ENCODE data around the gene EDC4.
"Not testable (repeated sequence)": the region's sequence is repeated elsewhere in the genome, so short reads cannot be mapped to it uniquely, and the experiment has no call there.

The EDC4 gene

GRCh38 chr16:67864044-67864443 lies 8.8 kb upstream of the EDC4 start:
- H3K9me3 ChIP-seq (ENCODE audit: control insufficient read depth, insufficient read depth, low read depth, low read length); CTCF ChIA-PET; POLR2A ChIA-PET; H3K4me3 ChIP-seq (ENCODE audit: low read depth, low read length); H3K4me1 ChIP-seq (ENCODE audit: control insufficient read depth, insufficient read depth, low read length): not testable (repeated sequence)
- Histone ChIP-seq H3K36me3 (ENCODE audit: control insufficient read depth in 2 of 2, insufficient read depth in 1 of 2, low read length in 2 of 2) (peaks cover 27 to 89% of the 10 kb centered on the region in 2 experiments; a peak in 2 of 3 replicates), H3K27ac (ENCODE audit: extremely low read depth, low read depth, low read length) (0 out of 2 replicates have a peak overlapping the region, but pooled peaks have one; percentile 28)

DNA sequence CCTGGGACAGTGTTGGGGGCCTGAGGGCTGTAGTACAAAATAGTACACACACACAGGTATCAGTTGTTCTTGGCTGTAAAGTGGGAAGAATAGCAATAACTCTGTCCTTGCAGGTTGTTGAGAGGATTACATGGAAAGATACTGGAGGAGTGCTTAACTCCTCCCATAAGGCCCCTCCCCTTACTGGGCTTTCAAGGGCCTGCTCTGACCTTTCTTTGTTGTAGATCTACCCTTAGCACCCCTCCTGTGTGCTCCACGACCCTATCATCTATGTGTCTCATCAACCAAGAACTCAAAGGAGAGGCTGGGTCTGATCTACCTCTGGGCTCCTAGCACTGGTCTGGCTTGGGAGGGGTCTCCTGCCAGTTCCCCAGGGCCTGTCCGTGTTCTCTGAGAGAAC lies 8.3 kb upstream of the EDC4 start:
- POLR2A ChIA-PET: no interaction called here
- no peak for TF ChIP-seq ZFP37 (tag by site-specific recombination; IDR thresholded peaks at IDR 0.05)
- TF ChIP-seq ZNF768 (tag by site-specific recombination; IDR thresholded peaks at IDR 0.05): no peak
- TF ChIP-seq ZNF624 (tag by site-specific recombination; IDR thresholded peaks at IDR 0.05): no peak
- TF ChIP-seq ZNF416 (tag by site-specific recombination; IDR thresholded peaks at IDR 0.05): no peak
- TF ChIP-seq YY1 (tag by site-specific recombination; IDR thresholded peaks at IDR 0.05): no peak
- no peak for TF ChIP-seq SP7 (tag by site-specific recombination; IDR thresholded peaks at IDR 0.05)
- no peak for TF ChIP-seq ZNF792 (tag by site-specific recombination; IDR thresholded peaks at IDR 0.05)
- no peak for TF ChIP-seq ZNF221 (tag by site-specific recombination; IDR thresholded peaks at IDR 0.05; ENCODE audit: borderline replicate concordance)
- no peak for TF ChIP-seq KLF1 (tag by site-specific recombination; IDR thresholded peaks at IDR 0.05)
- no peak for TF ChIP-seq ZNF121 (tag by site-specific recombination; IDR thresholded peaks at IDR 0.05)
- no peak for TF ChIP-seq ZNF266 (tag by site-specific recombination; IDR thresholded peaks at IDR 0.05; ENCODE audit: low read depth)
- no peak for TF ChIP-seq ZNF707 (tag by site-specific recombination; IDR thresholded peaks at IDR 0.05)
- TF ChIP-seq KLF7 (tag by site-specific recombination; IDR thresholded peaks at IDR 0.05; ENCODE audit: borderline replicate concordance): no peak
- no peak for TF ChIP-seq ZNF138 (tag by site-specific recombination; IDR thresholded peaks at IDR 0.05; ENCODE audit: borderline replicate concordance)
- TF ChIP-seq ZFHX2 (tag by site-specific recombination; conservative IDR thresholded peaks at IDR 0.05): no peak
- no peak for TF ChIP-seq ZBTB7A (tag by site-specific recombination; IDR thresholded peaks at IDR 0.05; ENCODE audit: low read depth)
- TF ChIP-seq HOXD13 (CRISPR knock-in tag; IDR thresholded peaks at IDR 0.05; ENCODE audit: borderline replicate concordance): no peak
- no peak for TF ChIP-seq ZNF791 (tag by site-specific recombination; IDR thresholded peaks at IDR 0.05)
- no peak for TF ChIP-seq ZNF341 (tag by site-specific recombination; IDR thresholded peaks at IDR 0.05; ENCODE audit: low read depth)
- no peak for TF ChIP-seq ZNF202 (tag by site-specific recombination; IDR thresholded peaks at IDR 0.05; ENCODE audit: borderline replicate concordance)

GRCh38 chr16:67865318-67865717 lies 7.5 kb upstream of the EDC4 start:
- Histone ChIP-seq H3K9me3 (ENCODE audit: control insufficient read depth, insufficient read depth, low read depth, low read length) (no peaks in the 10 kb centered on the region), H3K4me1 (ENCODE audit: control insufficient read depth, insufficient read depth, low read length) (peaks cover 3% of the 10 kb centered on the region; the same call in 1 of the 2 replicates), H3K36me3 (ENCODE audit: control insufficient read depth in 2 of 2, insufficient read depth in 1 of 2, low read length in 2 of 2) (peaks cover 28 to 98% of the 10 kb centered on the region in 2 experiments), H3K4me3 (ENCODE audit: low read depth, low read length) (no peak overlapping the region), H3K27ac (ENCODE audit: extremely low read depth, low read depth, low read length) (no peak overlapping the region)
- ChIA-PET CTCF (interaction anchor here (0.6 to 1.7 kb wide), 10 partner anchors 15 to 203 kb away, joined by 3 to 7 read pairs (median 4); partner anchors contain the start of gene NUTF2), POLR2A (interaction anchor here (0.6 to 1.0 kb wide), 7 partner anchors 14 to 59 kb away, joined by 3 to 9 read pairs (median 3); partner anchors contain the start of genes RANBP10 and TSNAXIP1)
- TF ChIP-seq OSR2 (tag by site-specific recombination; IDR thresholded peaks at IDR 0.05) (no peak), FEZF1 (tag by site-specific recombination; IDR thresholded peaks at IDR 0.05) (0 out of 2 replicates have a peak, but pooled peaks have one; percentile 10), ZNF548 (tag by site-specific recombination; IDR thresholded peaks at IDR 0.05) (no peak), ZNF169 (tag by site-specific recombination; IDR thresholded peaks at IDR 0.05) (no peak), ZSCAN30 (tag by site-specific recombination; IDR thresholded peaks at IDR 0.05) (0 out of 2 replicates have a peak, but pooled peaks have one; percentile 42), CTCF (tag by site-specific recombination; IDR thresholded peaks at IDR 0.05) (peak; percentile 50), ZFP41 (tag by site-specific recombination; IDR thresholded peaks at IDR 0.05; ENCODE audit: borderline replicate concordance) (no peak), SCRT2 (tag by site-specific recombination; IDR thresholded peaks at IDR 0.05) (peak; percentile 79), GLIS1 (tag by site-specific recombination; IDR thresholded peaks at IDR 0.05) (no peak)
- TF ChIP-seq, protein P1, sequence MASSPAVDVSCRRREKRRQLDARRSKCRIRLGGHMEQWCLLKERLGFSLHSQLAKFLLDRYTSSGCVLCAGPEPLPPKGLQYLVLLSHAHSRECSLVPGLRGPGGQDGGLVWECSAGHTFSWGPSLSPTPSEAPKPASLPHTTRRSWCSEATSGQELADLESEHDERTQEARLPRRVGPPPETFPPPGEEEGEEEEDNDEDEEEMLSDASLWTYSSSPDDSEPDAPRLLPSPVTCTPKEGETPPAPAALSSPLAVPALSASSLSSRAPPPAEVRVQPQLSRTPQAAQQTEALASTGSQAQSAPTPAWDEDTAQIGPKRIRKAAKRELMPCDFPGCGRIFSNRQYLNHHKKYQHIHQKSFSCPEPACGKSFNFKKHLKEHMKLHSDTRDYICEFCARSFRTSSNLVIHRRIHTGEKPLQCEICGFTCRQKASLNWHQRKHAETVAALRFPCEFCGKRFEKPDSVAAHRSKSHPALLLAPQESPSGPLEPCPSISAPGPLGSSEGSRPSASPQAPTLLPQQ (tag by site-specific recombination; IDR thresholded peaks at IDR 0.05): no peak

More for the DNA sequence above, 8.3 kb upstream of the EDC4 start:
- Histone ChIP-seq H3K4me1 (ENCODE audit: control insufficient read depth, insufficient read depth, low read length) (peaks cover 3% of the 10 kb centered on the region; the same call in 1 of the 2 replicates), H3K9me3 (ENCODE audit: control insufficient read depth, insufficient read depth, low read depth, low read length) (no peaks in the 10 kb centered on the region), H3K27ac (ENCODE audit: extremely low read depth, low read depth, low read length) (no peak overlapping the region), H3K36me3 (ENCODE audit: control insufficient read depth in 2 of 2, insufficient read depth in 1 of 2, low read length in 2 of 2) (peaks cover 28 to 95% of the 10 kb centered on the region in 2 experiments; a peak in 2 of 3 replicates), H3K4me3 (ENCODE audit: low read depth, low read length) (no peak overlapping the region)
- CTCF ChIA-PET: interaction anchor here (1.0 to 1.7 kb wide), 4 partner anchors 44 to 55 kb away, joined by 3 to 7 read pairs (median 4); no protein-coding TSS in a partner anchor
